ENCODE results near the gene ALKBH8.
A peak's percentile ranks its signal among the peaks of the same experiment; 100 is the strongest.
"Not testable (repeated sequence)": the region's sequence is repeated elsewhere in the genome, so short reads cannot be mapped to it uniquely, and the experiment has no call there.

The ALKBH8 gene

GRCh38 chr11:107565219-107565937, at the start of gene ALKBH8:
Gene ALKBH8, minus strand, starts transcription at chr11:107565735. Its CDS starts 4,842 bp downstream, at chr11:107560893.
- peak; percentile 86 for DNase-seq (ENCODE audit: low spot score)

- DNase-seq (ENCODE audit: low spot score) = no peak
Observed at GRCh38 chr11:107612445-107612844, 46.9 kb upstream of the ALKBH8 start.

GRCh38 chr11:107609400-107610218, 44.1 kb upstream of the ALKBH8 start:
- no peak for DNase-seq (ENCODE audit: low spot score)

GRCh38 chr11:107608809-107609208, 43.3 kb upstream of the ALKBH8 start:
- no peak for DNase-seq (ENCODE audit: low spot score)

- DNase-seq (ENCODE audit: low spot score) = peak; percentile 22
Observed at GRCh38 chr11:107606141-107606540, 40.6 kb upstream of the ALKBH8 start.

- no peak for DNase-seq (ENCODE audit: low spot score)
Observed at GRCh38 chr11:107605061-107606006, 39.8 kb upstream of the ALKBH8 start.

GRCh38 chr11:107598225-107599139, 32.9 kb upstream of the ALKBH8 start:
- peak; percentile 66 for DNase-seq (ENCODE audit: low spot score)

GRCh38 chr11:107594736-107595135, 29.2 kb upstream of the ALKBH8 start:
- no peak for DNase-seq (ENCODE audit: low spot score)

- DNase-seq (ENCODE audit: low spot score) = no peak
Observed at GRCh38 chr11:107593951-107594350, 28.4 kb upstream of the ALKBH8 start.

- no peak for DNase-seq (ENCODE audit: low spot score)
Observed at GRCh38 chr11:107592813-107593212, 27.3 kb upstream of the ALKBH8 start.

- no peak for DNase-seq (ENCODE audit: low spot score)
Observed at GRCh38 chr11:107592231-107592590, 26.7 kb upstream of the ALKBH8 start.

GRCh38 chr11:107591378-107592230, 26.1 kb upstream of the ALKBH8 start:
- peak; percentile 62 for DNase-seq (ENCODE audit: low spot score)

- peak; percentile 86 for DNase-seq (ENCODE audit: low spot score)
Observed at GRCh38 chr11:107590460-107591377, 25.2 kb upstream of the ALKBH8 start, which contains the start of gene ELMOD1. Gene ELMOD1, plus strand, starts transcription at chr11:107591147. Its CDS starts 27,043 bp downstream, at chr11:107618190.

- no peak for DNase-seq (ENCODE audit: low spot score)
Observed at GRCh38 chr11:107587306-107587979, 21.9 kb upstream of the ALKBH8 start.

GRCh38 chr11:107583629-107584195, 18.2 kb upstream of the ALKBH8 start:
- no peak for DNase-seq (ENCODE audit: low spot score)

GRCh38 chr11:107581147-107581546, 15.6 kb upstream of the ALKBH8 start:
- no peak for DNase-seq (ENCODE audit: low spot score)

GRCh38 chr11:107579169-107579568, 13.6 kb upstream of the ALKBH8 start:
- DNase-seq (ENCODE audit: low spot score) = not testable (repeated sequence)

GRCh38 chr11:107577346-107577711, 11.8 kb upstream of the ALKBH8 start:
- no peak for DNase-seq (ENCODE audit: low spot score)

All from D341Med (cell line).